Measurements from ENCODE around the gene GNB2.
A peak's percentile ranks its signal among the peaks of the same experiment; 100 is the strongest.
"Not testable (repeated sequence)": the region's sequence is repeated elsewhere in the genome, so short reads cannot be mapped to it uniquely, and the experiment has no call there.

Gene GNB2

GRCh38 chr7:100705320-100705752 lies 31.8 kb downstream of the GNB2 start:
- DNase-seq: peak; percentile 66

DNA sequence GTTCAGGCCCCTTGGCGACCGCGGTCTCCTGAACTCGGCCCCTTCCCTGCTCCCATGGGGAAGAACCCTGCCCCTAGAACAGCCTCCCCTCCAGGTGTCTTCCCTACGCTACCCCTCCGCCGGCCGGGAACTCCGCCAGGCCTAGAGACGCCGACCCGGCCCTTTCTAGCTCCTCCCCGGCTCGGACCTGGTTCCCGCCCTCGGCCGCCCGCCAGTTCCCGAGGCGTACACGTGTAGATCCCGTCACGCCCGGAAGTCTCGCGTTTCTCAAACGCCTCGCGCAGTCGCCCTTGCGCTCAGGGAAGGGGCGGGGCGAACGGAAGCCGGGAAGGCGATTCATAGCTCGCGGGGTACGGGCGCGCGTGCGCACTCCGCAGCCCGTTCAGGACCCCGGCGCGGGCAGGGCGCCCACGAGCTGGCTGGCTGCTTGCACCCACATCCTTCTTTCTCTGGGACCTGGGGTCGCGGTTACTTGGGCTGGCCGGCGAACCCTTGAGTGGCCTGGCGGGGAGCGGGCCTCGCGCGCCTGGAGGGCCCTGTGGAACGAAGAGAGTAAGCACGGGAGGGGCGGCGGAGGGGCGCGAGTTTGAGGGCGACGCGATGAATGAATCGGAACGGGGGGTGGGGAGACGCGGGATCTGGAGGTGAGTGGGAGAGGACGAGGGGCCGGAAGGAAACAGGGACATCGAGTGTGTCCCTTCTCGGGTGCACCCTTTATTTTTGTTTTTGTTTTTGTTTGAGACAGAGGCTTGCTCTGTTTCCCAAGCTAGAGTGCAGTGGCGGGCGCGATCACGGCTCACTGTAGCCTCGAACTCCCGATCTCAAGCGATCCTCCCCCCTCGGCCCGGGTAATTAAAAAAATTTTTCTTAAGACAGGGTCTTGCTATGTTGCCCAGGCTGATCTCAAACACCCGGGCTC lies 32.5 kb downstream of the GNB2 start, which contains the start of gene POP7:
POP7 (plus strand) TSS at position 369 of the 919 bp plus-strand sequence. CDS start 710 bp downstream, outside the sequence.
- DNase-seq: peak; percentile 97

DNA sequence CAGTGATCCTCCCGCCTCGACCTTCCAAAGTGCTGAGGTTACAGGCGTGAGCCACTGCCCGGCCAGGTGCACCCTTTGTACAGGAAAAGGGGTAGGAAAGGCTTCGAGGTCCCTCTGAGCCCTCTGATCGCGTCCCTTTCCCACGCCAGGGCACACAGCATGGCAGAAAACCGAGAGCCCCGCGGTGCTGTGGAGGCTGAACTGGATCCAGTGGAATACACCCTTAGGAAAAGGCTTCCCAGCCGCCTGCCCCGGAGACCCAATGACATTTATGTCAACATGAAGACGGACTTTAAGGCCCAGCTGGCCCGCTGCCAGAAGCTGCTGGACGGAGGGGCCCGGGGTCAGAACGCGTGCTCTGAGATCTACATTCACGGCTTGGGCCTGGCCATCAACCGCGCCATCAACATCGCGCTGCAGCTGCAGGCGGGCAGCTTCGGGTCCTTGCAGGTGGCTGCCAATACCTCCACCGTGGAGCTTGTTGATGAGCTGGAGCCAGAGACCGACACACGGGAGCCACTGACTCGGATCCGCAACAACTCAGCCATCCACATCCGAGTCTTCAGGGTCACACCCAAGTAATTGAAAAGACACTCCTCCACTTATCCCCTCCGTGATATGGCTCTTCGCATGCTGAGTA lies 33.3 kb downstream of the GNB2 start:
- no peak for DNase-seq

- no peak for DNase-seq
These were observed 34.9 kb downstream of the GNB2 start for GRCh38 chr7:100708395-100708794.

DNA sequence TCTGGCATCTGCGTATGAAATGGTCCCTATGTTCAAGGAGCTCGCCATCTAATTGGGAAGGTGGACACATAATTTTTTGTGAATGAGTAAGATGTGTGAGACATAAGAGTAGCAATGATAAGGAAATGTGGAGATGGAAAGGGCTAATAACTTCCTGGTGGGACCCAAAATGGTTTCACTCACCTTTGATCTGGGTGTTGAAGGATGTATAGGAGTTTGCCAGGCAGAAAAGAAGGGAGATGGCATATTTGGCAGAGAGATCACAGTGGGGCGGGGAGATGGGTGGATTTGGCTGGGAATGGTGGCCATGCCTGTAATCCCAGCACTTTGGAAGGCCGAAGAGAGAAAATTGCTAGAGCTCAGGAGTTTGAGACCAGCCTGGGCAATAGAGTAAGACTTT lies 36.9 kb downstream of the GNB2 start:
- no peak for DNase-seq

DNA sequence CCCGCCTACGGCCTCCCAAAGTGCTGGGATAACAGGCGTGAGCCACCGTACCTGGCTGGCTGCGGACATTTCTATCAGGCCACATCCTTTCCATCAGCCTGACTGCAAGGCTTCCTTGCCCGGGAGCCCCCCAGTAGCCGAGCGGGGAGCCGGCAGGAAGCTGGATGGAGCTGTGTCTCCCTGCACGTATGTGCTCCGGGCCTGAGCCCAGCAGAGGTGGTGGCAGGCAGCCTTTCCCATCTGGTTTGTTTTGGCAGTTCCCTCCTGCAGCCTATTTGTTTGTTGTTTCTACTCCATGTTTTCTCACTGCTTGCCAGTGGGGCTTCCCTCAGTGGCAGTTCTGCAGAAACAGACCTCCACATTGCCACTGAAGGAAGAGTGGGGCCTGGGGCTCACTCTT lies 37.8 kb downstream of the GNB2 start:
- no peak for DNase-seq

GRCh38 chr7:100714725-100715124 lies 41.2 kb downstream of the GNB2 start:
- DNase-seq: no peak

GRCh38 chr7:100717073-100717472 lies 43.5 kb downstream of the GNB2 start:
- not testable (repeated sequence) for DNase-seq

GRCh38 chr7:100719523-100720278 lies 46.2 kb downstream of the GNB2 start:
- no peak for DNase-seq

- no peak for DNase-seq
These were observed 46.7 kb downstream of the GNB2 start, which contains the start of gene EPO for GRCh38 chr7:100720279-100720670. Gene EPO (plus strand): TSS chr7:100720468. CDS start chr7:100720981, 513 bp downstream.

- DNase-seq: no peak
These were observed 47.3 kb downstream of the GNB2 start for GRCh38 chr7:100720671-100721504.

GRCh38 chr7:100721505-100721812 lies 47.9 kb downstream of the GNB2 start:
- DNase-seq: no peak

DNA sequence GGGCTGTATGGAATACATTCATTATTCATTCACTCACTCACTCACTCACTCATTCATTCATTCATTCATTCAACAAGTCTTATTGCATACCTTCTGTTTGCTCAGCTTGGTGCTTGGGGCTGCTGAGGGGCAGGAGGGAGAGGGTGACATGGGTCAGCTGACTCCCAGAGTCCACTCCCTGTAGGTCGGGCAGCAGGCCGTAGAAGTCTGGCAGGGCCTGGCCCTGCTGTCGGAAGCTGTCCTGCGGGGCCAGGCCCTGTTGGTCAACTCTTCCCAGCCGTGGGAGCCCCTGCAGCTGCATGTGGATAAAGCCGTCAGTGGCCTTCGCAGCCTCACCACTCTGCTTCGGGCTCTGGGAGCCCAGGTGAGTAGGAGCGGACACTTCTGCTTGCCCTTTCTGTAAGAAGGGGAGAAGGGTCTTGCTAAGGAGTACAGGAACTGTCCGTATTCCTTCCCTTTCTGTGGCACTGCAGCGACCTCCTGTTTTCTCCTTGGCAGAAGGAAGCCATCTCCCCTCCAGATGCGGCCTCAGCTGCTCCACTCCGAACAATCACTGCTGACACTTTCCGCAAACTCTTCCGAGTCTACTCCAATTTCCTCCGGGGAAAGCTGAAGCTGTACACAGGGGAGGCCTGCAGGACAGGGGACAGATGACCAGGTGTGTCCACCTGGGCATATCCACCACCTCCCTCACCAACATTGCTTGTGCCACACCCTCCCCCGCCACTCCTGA lies 49.1 kb downstream of the GNB2 start:
- DNase-seq: no peak

- no peak for DNase-seq
These were observed 50.3 kb downstream of the GNB2 start for GRCh38 chr7:100723732-100724275.

DNA sequence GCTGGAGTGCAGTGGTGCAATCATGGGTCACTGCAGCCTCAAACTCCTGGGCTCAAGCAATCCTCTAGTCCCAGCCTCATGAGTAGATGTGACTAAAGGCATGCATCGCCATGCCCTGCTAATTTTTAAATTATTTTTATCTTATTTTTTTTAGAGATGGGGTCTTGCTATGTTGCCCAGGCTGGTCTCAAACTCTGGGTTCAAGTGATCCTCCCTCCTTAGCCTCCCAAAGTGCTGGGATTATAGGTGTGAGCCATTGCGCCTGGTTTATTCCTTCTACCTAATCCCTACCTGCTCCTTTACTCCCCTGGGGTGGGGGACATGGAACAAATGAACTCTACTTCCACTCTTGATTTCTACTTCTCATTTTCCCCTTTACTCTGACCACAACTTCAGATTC lies 50.8 kb downstream of the GNB2 start:
- not testable (repeated sequence) for DNase-seq

DNA sequence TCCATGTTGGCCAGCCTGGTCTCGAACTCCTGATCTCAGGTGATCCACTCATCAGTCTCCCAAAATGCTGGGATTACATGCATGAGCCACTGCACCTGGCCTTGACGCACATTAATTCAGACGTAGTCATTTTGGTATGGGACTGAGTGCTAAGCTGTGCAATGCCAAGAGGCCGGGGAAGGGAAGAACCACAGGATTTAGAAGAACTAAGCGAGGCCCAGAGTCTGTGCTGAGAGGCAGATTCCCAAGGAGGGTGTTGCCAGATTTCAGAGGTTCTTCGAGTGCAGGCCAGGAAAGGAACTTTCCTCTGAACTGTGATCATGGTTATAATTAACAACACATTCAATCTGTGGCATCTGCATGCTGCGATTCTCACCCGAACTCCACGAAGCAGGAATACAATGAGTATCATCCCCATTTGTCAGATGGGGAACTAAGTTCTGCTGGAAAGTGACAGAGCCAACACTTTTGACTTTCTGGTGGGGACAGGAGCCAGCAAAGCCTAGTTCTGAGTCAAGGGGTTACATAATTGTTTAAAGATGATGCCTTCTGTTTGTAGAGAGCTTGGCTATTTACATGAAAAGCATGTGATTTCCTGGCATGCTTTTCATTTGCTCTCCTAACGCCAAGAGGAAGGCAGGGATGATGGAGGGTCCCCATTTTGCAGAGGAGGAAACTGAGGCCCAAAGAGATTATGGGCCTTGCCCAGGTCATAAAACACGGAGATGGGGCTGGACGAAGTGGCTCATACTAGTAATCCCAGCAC lies 53.6 kb downstream of the GNB2 start:
- DNase-seq: no peak

- no peak for DNase-seq
These were observed 54.7 kb downstream of the GNB2 start for GRCh38 chr7:100728196-100728595.

Measured in GDM1 (cell line).